GM19025 (cell line): ENCODE measurements around the gene LHPP.

Experiments used
- ATAC-seq: cut with Tn5 transposase; IDR thresholded peaks from one replicate; pipeline ENCODE4 v1.9.1; 2021; ENCODE audit warnings: mild to moderate bottlenecking, low read depth, moderate library complexity; ENCODE audit not compliant: unreplicated experiment

The LHPP gene

DNA sequence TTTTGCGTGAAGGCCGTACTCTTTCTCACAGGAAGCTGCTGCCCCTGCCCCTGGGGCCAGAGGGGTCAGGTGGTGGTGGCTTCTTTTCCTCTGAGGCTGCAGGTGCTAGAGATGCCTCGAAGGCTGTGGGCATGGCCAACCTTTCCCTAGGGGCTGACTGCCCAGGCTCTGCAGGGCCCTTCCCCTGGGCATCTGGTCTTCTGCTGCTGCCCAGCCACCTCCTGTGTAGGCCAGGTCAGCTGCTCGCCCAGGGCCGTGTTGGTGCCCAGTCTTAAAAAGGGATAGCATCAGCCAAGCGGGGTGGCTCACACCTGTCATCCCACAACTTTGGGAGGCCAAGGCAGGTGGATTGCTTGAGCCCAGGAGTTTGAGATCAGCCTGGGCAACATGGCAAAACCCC lies 168.2 kb downstream of the LHPP start:
- no peak for ATAC-seq

DNA sequence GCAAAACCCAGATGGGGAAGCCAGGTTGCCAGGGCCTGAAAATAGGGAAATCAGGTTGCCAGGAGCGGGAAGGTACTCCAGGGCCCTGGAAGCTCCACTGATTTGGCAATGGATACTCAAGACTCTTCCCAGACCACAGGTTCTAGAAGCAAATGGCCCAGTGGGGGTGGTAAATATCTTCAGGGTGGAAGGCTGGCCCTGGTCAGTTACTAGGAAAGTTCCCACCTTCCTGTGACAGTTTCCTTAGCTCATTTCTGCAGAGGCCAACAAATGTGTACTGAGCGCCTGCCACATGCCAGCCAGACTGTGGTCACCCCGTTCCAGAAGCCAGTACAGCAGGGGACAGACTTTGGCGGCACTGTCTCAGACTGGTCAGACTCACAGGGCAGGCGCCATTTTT lies 168.9 kb downstream of the LHPP start:
- ATAC-seq: no peak

DNA sequence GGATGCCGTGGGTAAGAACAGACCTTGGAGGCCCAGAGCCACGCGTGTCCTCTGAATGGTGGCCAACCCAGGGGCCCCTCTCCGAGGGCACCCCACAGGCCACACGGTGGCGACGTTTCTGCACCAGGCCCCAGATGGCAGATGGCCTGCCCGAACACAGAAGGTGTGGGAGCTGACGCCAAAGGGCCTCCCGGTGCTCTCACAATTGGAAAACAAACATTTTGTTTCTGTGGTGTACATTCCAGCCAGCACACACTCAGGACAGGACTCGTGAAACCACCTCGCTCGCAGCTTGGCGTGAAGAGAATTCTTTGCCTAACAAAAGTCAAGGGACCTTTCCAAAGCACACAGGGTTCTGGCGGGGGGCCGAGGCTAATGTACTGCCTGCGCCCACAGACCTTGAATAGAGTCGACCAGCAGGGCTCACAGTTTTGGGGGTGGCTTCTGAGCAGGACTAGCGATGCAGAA lies 170.5 kb downstream of the LHPP start:
- ATAC-seq: no peak

DNA sequence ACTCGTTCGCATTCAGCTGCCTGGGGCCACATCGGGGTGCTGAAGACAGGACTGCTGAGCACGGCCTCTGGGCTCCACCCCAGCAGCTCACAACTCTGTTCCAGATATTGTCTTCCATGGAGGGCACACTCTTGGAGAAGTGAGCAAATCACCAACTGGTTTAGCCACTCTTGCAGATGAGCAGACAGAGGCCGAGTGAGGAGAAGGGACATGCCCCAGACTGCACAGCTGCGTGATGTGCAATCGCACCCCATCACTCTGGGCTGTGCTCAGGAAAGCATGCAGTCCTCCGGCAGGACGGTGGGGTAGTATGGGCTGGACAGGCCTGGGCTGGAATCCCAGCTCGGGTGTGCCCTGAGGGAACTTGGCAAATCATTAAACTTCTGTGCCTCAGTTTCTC lies 170.9 kb downstream of the LHPP start:
- ATAC-seq: no peak

DNA sequence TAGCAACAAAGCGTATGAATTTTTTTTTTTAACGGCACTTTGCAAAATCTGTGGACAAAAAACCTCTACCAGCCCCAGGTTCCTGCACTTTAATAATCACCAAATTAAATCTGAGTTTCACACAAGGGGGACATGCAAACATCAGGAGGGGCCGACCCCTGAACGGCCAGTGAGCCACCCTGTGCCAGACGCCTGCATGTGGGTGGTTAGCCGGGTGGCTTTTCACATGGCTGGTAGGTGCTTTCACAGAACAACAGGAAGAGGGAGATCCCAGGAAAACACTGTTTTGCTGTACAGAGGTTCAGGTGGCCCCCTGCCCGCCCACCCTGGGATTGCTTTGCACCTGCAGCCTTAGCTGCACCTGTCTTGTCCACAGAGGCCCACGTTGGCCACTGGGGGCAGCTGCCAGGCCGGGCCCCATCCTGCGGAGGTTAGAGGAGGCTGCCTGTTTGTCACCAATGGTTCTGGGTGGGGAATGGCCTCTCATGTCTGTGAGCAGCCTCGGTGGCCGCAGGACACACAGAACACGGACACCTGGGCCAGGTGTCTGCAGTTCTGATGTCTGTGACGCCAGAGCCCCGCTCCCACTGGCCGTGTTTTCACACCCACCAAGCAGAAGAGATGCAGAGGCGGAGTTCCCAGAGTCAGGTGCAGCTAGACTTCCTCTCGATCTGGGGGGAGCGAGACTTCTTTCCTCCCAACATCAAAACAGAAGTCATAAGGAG lies 174.8 kb downstream of the LHPP start:
- ATAC-seq: no peak

DNA sequence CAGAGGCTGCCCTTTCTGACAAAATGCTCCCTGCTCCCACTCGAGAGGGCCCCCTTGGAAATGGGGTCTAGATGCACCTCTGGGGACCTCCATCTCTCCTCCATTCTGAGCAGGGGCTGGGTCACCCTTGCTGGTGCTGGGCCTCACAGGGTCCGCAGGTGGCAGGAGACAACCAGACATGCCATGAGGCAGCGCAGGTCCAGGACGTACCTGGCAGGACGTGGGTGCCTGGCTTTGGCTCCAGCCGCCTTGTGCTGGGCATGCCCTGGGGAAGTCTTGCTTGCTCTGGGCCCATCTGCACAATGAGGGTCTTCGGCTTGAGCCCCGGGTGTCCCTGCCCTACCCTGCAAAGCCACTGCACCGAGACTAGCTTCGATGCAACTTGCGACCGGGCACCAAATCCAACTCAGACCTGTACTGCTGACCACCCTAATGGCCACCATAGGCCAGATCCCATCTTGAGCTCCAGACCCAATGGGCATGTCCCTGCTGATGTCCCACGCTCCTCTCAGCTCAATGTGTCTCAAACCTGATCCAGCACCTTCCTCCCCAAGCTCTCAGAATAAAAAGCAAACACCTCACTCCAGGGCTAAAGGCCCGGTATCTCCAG lies 175.6 kb downstream of the LHPP start:
- no peak for ATAC-seq

DNA sequence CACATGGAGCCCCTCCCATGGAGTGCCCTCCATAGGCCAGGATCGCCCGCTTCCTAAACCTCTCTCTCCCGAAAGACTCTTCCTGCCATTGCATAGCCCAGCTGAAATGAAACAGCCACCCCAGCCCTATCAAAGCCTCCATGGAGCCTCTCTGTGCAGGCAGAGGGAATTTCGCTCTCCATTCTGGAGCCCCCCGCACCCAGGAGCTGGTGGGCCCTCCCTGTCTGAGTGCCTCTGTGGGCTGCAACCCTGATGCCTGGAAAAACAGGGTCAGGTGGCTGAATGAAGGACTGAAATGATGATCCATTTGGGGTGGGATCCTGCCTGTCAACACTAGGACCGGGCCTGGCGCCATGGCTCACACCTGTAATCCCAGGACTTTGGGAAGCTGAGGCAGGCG lies 176.1 kb downstream of the LHPP start:
- ATAC-seq: no peak

DNA sequence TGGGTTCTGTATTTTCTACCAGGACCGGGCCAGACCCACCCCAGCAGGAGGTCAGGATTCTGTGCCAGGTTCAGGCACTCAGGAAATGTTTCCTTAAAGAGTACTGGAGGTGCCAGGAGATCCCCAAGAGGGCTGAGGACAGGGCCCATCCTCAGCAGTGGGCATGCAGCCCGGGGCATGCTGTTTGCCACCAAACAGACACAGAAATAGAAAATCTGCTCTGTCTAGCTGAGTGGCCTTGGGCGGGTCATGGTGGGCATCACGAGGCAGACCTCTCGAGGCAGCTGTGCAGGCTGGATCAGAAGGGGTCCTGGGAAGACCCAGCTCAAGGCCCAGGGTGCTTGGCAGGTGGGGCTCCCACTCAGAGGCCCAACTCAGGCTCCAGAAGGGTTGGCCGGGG lies 177.6 kb downstream of the LHPP start:
- ATAC-seq: no peak

DNA sequence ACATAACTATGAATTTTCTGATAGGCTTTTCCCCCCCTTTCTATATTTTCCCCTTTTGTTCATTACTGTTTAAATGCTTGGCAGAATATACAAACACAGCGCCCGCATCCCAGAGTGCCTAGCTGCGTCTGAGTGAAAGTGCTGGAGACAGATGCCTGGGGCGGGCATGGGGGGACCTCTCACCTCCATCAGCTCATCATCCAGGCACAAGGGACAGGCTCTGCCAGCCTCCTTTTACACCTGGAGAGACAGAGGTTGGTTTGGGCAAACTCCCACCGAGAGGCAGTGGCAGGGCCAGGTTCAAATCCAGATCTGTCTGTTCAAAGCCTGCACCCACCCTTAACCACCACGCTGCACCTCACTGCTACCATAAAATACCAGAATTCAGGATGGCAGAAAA lies 178.0 kb downstream of the LHPP start:
- no peak for ATAC-seq

DNA sequence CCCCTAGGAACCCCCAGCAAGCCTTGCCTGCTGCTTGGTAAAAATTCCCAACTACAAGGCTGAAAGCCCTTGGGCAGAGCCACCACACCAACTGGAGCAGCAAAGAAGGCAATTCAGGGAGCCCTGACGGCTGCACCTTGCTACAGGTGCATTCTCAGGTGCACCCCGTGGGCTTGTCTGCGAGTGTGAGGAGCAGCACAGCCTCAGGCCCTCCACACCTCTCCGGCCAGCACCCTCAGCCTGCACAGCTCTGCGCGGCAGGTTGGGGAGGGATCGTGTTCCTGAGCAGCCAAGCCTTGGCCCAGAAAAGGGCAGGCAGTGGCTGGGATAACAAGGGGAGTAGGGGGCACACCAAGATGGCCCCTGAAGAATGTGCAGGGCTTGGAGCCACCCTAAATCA lies 178.4 kb downstream of the LHPP start:
- ATAC-seq: no peak

DNA sequence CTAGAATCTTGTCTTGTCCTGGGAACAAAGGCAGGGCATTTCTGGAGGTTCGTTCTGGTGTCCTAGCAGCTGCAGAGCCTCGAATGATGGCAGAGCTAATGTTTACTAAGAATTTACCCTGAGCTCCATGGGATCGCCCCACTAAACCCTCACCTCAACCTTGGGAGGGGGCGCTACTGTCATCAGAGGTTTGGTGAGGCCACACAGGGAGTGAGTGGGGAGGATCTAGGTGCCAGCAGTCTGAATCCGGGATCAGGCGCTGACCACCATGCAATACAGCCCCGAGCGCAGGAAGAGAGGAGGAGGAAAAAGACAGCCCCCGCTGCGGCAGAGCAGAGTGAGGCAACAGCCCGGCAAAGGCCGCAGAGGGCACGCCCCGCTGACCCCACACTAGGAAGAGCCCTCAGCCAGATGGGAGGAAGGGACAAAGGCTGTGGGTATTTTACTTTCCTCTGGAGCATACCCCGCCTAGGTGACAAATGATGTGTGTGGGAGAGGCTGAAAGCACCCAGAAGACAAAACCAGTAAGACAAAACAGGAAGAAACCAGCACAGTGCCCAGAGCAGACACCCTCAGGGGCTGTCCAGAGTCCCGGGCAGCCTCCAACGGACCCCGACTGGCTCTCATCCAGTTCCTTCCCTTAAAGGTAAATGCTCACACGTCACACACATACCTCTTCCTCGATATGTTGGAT lies 179.1 kb downstream of the LHPP start:
- peak; percentile 41 for ATAC-seq

DNA sequence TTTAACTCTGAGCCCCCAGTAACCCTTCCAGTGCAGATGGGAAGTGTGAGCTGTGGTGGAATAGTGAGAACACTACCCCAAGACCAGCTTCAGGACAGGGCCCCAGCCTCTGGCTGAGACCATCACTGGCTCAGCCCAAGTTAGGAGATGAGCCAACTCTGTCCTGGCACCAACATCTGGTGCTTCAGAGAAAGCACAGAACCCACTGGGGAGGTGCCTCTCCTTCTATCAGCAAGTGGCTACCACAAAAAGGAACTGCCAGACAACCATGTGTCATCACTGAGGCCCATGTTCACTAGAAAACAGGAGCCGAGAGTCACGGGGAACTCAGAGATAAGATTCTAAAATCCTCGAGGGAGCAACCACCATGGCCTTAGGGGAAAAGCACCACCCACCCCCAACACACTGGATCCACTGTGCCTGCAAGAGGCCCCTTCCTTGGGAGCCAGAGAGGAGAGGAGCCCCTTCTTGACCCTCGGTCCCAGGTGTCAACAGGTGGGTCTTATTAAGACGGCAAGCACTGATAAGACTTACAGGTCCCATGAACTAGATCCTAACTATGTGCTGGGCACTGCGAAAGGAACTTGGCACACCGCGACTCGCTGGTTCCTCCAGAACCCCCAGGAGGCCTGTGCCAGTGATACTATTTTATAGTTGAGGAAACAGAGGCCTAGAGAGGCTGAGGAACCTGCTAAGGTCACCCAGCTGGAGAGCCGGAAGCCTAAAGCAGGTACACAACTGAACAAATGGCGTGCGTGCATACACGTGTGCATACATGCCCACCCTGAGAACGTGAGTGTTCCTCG lies 179.9 kb downstream of the LHPP start:
- peak; percentile 50 for ATAC-seq

DNA sequence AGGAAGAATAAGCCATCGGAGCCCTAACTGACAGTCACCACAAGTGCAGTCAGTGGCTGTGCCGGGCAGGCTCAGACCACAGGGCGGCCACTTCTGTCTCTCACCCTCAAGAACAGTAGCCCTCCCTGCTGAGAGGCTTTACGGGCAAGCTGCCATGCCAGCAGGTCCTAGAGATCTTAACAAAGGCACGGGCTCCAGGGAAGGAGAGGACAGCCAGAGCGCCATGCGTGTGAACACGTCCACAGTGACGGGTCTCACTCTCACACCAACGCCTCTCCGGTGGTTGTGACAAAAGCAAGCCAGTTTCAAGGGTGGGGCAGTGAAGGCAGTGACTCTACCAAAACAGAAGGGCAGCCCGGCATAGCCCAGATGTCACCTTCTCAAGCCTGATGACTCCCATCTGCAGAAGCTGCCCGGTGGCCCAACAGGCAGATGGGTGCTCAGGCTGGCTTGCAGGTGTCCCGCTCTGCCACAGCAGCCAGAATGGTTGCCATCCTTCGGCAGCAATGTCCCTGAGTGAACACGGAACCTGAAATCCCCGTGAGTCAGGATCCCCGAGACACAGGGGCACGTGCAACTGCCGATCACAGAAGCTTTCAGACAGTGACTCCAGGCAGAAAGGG lies 180.6 kb downstream of the LHPP start:
- no peak for ATAC-seq

DNA sequence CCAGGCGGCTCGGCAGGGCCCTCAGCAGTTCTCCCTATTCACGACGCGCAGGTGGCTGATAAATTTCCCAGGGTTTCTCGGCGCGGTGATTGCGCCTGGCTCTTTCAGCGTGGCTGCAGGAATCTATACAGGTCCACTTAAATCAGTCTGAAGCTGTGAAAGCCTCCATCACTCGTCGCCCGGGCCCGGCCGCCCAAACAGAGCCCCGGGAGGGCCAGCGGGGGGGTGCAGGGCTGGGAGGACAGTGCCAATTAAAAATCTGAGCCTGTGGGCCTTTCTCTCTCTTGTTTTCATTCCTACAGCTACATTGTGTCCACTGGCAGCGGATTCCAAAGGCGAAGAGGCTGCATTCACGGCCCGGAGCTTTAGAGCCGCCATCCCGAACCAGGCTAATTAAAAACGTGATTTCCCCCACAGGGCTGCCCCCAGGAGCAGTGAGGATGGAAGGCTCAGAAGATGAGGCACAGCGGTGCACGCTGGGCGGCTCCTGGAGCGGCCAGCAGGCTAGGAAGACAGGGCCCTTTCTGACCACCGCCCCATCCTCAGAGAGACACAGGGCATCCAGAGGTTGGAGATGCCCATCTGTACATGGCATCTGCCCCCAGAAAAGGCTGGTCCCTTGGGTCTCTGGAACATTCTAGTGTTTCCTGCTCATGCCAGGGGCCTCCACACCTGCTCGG lies 181.8 kb downstream of the LHPP start:
- no peak for ATAC-seq

DNA sequence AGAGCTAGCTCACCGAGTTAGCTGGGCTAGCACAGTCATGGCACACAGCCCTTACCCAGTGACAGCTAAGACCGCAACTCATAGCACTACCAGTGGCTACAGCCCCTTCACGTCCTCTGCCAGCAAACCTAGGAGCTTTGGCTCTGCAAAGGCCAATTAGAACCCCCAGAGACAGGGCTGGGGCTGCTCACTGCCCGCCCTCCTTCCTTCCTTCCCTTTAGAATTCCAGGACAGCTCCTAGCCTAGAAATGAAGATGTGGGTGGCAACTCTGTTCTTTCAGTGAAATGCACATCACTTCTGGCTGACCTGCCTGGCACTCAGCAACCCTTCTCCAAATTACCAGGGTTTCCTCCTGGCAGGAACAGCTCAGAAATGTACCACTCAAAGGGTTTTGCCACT lies 182.6 kb downstream of the LHPP start:
- ATAC-seq: no peak

DNA sequence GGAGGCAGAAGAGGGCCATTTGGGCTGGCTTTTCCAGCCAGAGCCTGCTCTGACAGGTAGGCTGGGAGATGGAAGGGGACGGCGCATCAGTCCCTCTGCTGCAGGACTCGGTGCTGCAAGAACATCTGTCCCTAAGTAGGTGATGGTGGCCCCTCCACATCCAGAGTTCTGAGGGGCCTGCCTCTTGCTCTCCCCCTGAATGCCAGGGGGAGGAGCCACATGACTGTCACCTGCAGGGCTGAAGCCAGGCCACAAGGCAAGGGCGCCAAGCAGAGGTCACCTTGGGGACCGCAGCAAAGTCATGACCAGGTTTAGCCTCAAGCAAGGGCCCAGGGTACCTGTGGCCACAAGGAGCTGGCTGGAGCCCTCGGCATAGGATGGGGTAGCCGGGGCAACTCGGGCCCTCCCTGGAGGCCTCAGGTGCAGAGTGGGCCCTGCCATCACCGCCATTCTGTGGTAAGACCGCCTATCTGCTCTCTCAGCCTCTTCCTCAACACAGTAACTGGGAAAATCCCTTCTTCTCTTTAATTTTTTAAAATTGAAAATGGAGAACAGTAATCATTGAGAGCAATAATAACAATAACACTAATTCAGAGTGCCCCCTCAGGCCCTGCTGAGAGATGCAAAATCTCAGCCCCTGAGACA lies 183.3 kb downstream of the LHPP start:
- no peak for ATAC-seq

DNA sequence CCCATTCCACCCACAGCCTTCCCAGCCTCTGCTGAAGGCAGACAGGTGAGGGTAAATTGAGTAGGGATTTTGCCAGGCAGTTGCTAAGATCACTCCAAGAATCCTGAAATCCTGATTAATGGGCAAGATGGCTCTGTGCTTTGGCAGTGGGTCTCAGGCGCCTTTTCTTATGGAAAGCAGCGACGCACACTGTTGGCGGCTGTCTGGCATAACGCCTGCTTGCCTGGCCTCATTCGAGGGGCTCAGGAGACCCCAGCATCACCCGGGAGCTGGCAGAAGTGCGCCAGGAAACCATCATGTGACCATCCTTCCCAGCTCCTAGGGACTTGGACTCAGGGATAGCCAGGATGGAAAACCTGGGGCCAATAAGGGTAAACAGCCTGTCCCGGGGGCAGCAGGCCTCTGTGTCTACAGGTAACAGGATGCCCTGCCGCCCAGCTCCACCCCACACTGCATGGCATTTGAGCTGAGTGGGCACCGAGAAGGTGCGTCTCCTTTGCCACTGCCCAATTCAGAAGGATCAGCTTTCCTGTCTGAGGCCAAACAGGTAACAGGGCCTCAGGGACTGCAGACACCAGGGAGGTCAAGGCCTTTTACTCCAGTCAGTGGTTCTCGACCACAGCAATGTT lies 184.0 kb downstream of the LHPP start:
- no peak for ATAC-seq

DNA sequence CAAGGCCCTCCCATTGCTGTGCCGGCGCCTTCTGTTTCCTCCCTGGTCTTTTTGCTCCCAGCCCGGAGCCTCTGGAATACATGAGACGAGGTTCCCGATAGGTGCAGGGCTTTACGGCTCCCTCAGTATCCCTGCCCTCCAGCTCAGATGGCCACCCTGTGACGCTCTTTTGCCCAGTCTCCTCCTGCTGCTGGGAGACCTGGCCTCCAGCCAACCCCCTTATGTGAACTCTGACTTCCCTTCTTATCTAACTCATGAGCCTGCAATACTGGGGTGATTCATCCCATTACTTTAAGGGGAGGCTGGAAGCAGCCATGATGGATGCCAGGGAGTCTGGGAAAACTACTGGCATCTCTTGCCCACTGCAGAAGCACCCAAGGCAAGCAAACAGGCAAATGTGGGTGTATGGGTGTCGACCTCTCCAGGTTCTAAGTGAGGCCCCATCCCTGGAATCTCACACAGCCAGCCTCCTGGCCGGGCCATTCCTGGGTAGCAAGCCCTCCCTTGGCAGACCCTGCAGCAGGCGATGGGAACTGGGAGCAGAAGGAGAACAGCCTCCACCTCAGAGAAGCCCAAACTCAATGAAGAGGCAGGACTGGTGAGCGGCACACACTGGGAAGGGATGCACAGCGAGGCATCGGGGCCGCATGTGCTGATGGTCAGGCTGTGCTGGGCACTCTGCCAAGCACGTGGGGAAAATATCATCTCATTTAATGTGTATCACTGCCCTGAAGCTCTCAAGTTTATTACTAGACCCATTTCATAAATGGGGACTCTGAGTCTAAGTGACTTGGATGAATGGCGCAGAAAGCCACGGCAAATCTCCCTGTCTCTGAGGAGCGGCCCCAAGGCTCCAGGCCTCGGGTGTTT lies 185.1 kb downstream of the LHPP start:
- no peak for ATAC-seq
